Endothelial cell of umbilical vein (primary cell): ENCODE results near the gene TAMM41. TPM values are rescaled to one million over a fixed set of nuclear protein-coding genes. Genes with fewer than 3 reads are reported as not detected.
"Not testable (repeated sequence)": the region's sequence is repeated elsewhere in the genome, so short reads cannot be mapped to it uniquely, and the experiment has no call there.

Source experiments
- BruUV-seq: library from RNA; stranded (reverse); fragments of 400-500 nt; replicated peaks from 2 replicates; lab custom pipeline; 2021; lab: Mats Ljungman, UMichigan
- CTCF ChIA-PET: fragments of 300-600, 350-600 bp; sonication (Branson Sonifier 250); formaldehyde crosslinking; loops from one replicate; lab custom pipeline; 2021; ENCODE audit warnings: antibody characterized with exemption, inconsistent platforms; lab: Charles Lee
- POLR2A ChIA-PET: fragments of 300-600, 350-600 bp; sonication (Branson Sonifier 250); formaldehyde crosslinking; loops from one replicate; lab custom pipeline; 2021; ENCODE audit warnings: antibody characterized with exemption, inconsistent platforms; lab: Charles Lee
- DNase-seq: peaks from one replicate; pipeline ENCODE4 v3.0.0-alpha.2; 2011; ENCODE audit warnings: low read depth, low spot score
- FAIRE-seq: peaks from 2 replicates; lab custom pipeline; 2011; peaks lifted over from hg19 to GRCh38; lab: Jason Lieb, UNC
- H2AFZ ChIP-seq: 2 replicates; pipeline ENCODE4 v1.6.0; 2012; ENCODE audit warnings: low read depth, low read length, control low read depth, inconsistent platforms
- H3K27ac ChIP-seq: 2 replicates; pipeline ENCODE4 v1.5.1; 2011; ENCODE audit warnings: low read depth, mild to moderate bottlenecking, control low read depth, low read length, moderate library complexity; ENCODE audit not compliant: insufficient read depth
- H3K27me3 ChIP-seq, 2 experiments: 2 replicates each; pipeline versions ENCODE4 v1.6.0 to v1.6.1; 2011; ENCODE audit warnings: low read length in 2 of 2, mixed read lengths in 1 of 2; ENCODE audit not compliant: control insufficient read depth in 2 of 2, insufficient read depth in 2 of 2
- H3K36me3 ChIP-seq, 2 experiments: 2 replicates in 1 of 2; 3 replicates in 1 of 2; pipeline ENCODE4 v1.5.1; 2011; ENCODE audit warnings: low read length in 2 of 2, mild to moderate bottlenecking in 1 of 2, moderate library complexity in 1 of 2; ENCODE audit not compliant: control insufficient read depth in 2 of 2, insufficient read depth in 2 of 2; ENCODE audit errors: extremely low read depth in 1 of 2
- H3K4me1 ChIP-seq: 3 replicates; pipeline ENCODE4 v1.5.1; 2011; ENCODE audit warnings: mild to moderate bottlenecking, low read length; ENCODE audit not compliant: control insufficient read depth, insufficient read depth; ENCODE audit errors: extremely low read depth
- H3K4me2 ChIP-seq: 2 replicates; pipeline ENCODE4 v1.6.1; 2011; ENCODE audit warnings: low read length, control low read depth, mixed read lengths; ENCODE audit not compliant: insufficient read depth
- H3K4me3 ChIP-seq, 3 experiments: fragments of 200-600 bp in 1 of 3; sonication (generic), shearing (Covaris generic) in 1 of 3; replicated peaks in 1 of 3; 2 replicates each; pipeline ENCODE4 v1.5.1; 2011 to 2016; ENCODE audit warnings: control low read depth in 3 of 3, low read length in 3 of 3, mild to moderate bottlenecking in 2 of 3, inconsistent platforms in 1 of 3, low read depth in 1 of 3, moderate library complexity in 1 of 3; ENCODE audit not compliant: insufficient read depth in 1 of 3
- H3K79me2 ChIP-seq: 2 replicates; pipeline ENCODE4 v1.6.0; 2012; ENCODE audit warnings: low read length, inconsistent platforms; ENCODE audit not compliant: control insufficient read depth, insufficient read depth
- H3K9ac ChIP-seq: replicated peaks from 2 replicates; pipeline ENCODE3; 2011; ENCODE audit warnings: low read length, control low read depth; ENCODE audit not compliant: insufficient read depth; ENCODE audit errors: extremely low read depth
- H3K9me1 ChIP-seq: replicated peaks from 3 replicates; pipeline ENCODE4 v1.6.0; 2011; ENCODE audit warnings: mild to moderate bottlenecking, low read length; ENCODE audit not compliant: control insufficient read depth, insufficient read depth; ENCODE audit errors: extremely low read depth
- H3K9me3 ChIP-seq: replicated peaks from 2 replicates; pipeline ENCODE4 v1.5.1; 2012; ENCODE audit warnings: low read length, inconsistent platforms; ENCODE audit not compliant: control insufficient read depth, insufficient read depth
- H4K20me1 ChIP-seq: replicated peaks from 2 replicates; pipeline ENCODE3; 2011; ENCODE audit warnings: mild to moderate bottlenecking, low read length; ENCODE audit not compliant: control insufficient read depth, insufficient read depth; ENCODE audit errors: extremely low read depth
- dilution Hi-C: fragments of 300-500 bp; cut with MboI; formaldehyde crosslinking; loops from one replicate; pipeline ENCODE4 v1.15.0; 2019; ENCODE audit warnings: low sequenced_read_pairs; ENCODE audit not compliant: extremely low pct_ligation_motif_present
- intact Hi-C: fragments of 100-400 bp; cut with micrococcal nuclease; formaldehyde crosslinking; loops from one replicate; pipeline ENCODE4 v1.10.0; 2022
- polyA plus RNA-seq, 4 experiments: library from polyadenylated mRNA; depleted of rRNA in 3 of 4; stranded (reverse) in 3 of 4; unstranded in 1 of 4; fragments of >200 nt; gene quantifications; 2 replicates each; pipeline versions ENCODE4 v1.2.1 to v1.2.3, GENCODE V29; 2011 to 2012; ENCODE audit warnings: missing spikeins in 1 of 4
- small RNA-seq: library from RNA; depleted of rRNA; stranded (forward); fragments of <200 nt; gene quantifications from one replicate; pipeline ENCODE3, GENCODE V24; 2012; ENCODE audit warnings: low replicate concordance, low read depth; ENCODE audit not compliant: insufficient read depth, insufficient read length
- total RNA-seq: library from RNA; stranded (reverse); gene quantifications from 2 replicates; pipeline ENCODE4 v1.2.3, GENCODE V29; 2021

The TAMM41 gene
- total and polyA plus RNA-seq, 2 donors (not counting 3 experiments of a cell fraction or from before 2014, with no cell fraction given): 12.6 to 29.7 TPM

- H3K9me3 ChIP-seq, H3K9me1 ChIP-seq, H3K4me3 ChIP-seq, intact Hi-C loops, H3K4me2 ChIP-seq, BruUV-seq, H3K27me3 ChIP-seq, H3K27ac ChIP-seq, dilution Hi-C loops, H3K36me3 ChIP-seq, H2AFZ ChIP-seq, H3K4me1 ChIP-seq, POLR2A ChIA-PET, H3K79me2 ChIP-seq, FAIRE-seq, DNase-seq, H4K20me1 ChIP-seq, H3K9ac ChIP-seq: not testable (repeated sequence)
- CTCF ChIA-PET: interaction anchor here (1.3 kb wide), 1 partner anchor 17 kb away, joined by 3 read pairs; no protein-coding TSS in a partner anchor
Measured at GRCh38 chr3:11748306-11748705, 98.4 kb downstream of the TAMM41 start.

Small RNA genes lying within 50 kb of the gene (small RNA-seq; reads per million reads assigned to genes)
- gene CYCSP12: not detected

Other genes starting within 250 kb of the TAMM41 start
- 58.9 and 67.0 TPM in 2 replicates for gene VGLL4, start 203.0 kb downstream of the TAMM41 start, total RNA-seq
- 75.9 and 78.9 TPM in 2 replicates for gene VGLL4, start 203.0 kb downstream of the TAMM41 start, polyA plus RNA-seq
- 0.48 and 0.53 TPM in 2 replicates for gene SYN2, start 157.5 kb upstream of the TAMM41 start, total RNA-seq
- 0.14 and 0.16 TPM in 2 replicates for gene SYN2, start 157.5 kb upstream of the TAMM41 start, polyA plus RNA-seq